Medulla oblongata (tissue), 1 donor: Measurements from ENCODE around the gene SNCAIP.

Experiments
- DNase-seq: peaks from one replicate; pipeline ENCODE4 v3.0.0-alpha.2; 2015; ENCODE audit errors: extremely low spot score

Gene SNCAIP

DNA sequence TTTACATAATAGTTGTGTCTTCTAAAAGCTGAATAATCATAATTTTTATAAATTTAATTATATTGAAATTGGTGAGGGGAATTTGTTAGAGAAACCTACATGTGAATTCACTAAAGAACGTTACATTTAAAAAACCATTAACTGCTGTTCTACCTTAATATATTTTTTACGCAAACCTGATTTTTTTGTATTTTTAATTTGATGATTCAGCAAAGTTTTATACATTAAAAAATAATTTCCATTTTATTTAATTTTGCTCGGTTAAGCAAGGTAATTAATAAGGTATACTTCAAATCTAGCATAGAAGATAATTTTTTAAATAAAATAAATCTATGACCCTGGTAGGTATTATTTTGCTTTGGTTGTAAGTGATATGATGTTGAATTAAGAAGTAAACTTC is 114.3 kb downstream of the SNCAIP start:
- DNase-seq, result no peak

DNA sequence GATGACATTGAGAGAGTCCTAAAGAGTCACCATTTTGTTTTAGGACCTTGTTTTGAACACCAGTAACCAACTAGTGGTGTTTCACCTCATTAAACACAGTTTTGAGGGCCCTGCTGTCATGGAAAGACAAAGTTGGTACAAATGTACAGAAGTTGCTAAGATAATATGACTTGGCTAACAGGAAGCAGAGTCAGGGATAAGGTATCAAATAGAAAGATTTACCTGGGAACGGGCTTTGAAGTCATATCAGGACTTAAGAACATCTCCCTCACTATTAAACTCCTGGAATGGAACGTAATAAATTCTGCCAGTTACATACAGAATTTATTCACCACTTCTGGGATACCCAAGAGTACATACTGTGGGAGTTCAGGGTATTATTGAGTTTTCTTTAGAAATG is 115.6 kb downstream of the SNCAIP start:
- DNase-seq, result no peak

DNA sequence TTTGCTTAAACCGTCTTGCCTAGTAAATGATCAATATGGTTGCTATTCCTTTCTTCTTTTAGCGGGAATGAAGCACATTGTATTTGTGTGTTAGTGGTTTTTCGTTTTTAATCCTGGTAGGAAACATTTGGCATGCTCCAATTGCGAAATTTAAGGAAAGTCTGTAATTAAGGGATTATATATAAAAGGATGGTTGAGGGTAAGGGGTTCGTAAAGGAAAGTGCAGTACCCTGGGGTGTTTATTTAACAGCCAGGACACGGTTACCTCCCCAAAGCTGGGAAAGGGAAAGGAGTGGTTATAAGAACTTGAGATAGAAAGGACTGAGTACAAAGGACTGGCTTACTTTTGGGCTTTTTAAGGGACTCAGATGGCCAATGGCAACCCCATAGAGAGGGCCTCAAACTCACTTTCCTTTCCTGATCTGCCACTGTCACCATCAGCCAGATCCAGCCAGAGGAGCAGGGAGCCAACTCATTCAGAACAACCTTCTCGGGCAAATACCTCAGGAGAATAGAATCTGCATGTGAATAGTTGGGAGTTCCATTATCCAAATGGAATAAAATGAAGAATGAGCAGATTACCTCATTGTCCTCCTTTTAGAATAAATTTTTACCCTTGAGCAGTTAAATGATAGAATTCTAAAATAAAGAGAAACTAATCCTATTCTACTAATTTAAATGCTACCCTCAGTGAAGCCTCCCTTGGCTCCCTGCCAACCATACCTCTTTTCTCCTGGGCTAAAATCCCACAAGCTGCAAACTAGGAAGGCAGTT is 117.7 kb downstream of the SNCAIP start:
- DNase-seq, result peak; percentile 18

DNA sequence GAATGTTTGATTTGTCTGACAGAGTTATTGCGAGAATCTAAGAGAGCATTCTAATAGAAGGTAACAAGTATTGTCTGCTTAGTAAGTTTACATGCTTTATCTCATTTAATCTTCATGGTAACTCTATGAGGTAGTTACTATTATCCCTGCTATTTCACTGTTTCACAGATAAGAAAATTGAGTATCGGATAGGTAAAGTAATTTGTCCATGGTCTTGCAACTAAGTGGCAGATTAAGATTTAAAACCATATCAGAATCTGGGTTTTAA is 118.2 kb downstream of the SNCAIP start:
- no peak for DNase-seq

DNA sequence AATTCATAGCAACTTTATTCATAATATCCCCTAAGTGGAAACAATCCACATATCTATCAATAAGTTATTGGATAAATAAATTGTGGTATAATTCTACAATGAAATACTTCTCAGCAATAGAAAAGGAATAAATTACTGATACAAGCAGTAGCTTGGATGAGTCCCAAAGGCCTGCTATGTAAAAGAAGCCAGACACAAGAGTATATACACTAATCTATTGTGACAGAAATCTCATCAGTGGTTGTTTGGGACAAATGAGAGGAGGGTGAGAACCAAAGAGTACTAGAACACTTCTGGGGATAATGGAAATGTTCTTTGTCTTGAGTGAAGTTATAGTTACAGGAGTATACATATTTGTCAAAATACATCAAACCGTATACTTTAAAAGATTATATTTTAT is 119.3 kb downstream of the SNCAIP start:
- no peak for DNase-seq

DNA sequence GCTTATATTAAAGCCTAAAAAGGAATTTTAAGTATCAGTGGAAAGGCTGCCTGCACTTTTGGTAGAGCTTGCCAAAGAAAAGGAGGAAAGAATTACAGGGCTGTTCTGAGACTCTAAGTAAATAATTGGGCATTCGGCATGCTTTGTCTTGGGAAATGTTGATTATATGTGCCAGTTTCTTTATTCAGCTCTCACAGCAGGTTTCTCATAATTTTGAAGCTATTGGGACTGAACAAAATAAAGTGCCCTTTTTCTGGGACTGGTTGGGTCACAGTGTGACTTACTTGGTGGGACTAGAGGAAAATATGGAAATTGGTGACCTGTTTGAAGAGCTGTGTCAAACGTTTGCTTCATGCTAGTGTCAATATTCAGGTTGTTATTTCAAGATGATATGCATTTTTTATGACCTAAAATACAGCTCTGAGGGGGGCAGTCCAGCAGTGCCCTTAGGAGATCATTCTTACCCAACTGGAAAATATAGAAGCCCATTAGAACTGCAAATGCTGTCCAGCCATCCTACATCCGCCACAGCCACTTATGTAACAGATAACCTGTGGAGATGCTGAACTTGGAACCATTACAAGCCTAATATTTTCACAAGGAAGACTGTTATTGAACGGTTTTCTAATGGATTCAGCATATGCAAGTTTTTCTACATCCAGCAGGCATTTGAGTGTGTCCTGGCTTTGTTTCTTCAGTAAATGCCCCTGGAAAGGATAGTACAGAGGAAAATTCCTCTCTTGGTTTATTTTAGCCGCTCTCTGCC is 122.4 kb downstream of the SNCAIP start:
- DNase-seq, result peak; percentile 21

DNA sequence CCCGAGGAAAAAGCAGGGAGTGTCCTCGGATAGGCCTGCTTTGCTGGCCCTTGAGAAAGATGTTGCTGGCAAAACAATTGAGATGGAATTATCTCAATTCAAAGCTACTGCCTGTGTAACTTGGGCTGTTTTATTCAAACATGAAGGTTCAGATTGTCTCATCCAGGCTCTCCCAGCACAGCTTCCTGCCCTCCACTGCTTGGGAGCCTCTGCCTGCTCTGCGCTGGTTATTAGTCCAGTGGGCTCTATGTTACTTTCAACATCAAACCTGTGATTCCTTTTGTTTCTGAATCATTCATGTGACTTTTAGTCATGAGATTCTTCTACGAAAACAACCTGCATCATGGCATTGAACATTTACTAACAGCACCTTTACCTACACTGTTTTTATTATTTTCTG is 123.2 kb downstream of the SNCAIP start:
- DNase-seq, result peak; percentile 12

DNA sequence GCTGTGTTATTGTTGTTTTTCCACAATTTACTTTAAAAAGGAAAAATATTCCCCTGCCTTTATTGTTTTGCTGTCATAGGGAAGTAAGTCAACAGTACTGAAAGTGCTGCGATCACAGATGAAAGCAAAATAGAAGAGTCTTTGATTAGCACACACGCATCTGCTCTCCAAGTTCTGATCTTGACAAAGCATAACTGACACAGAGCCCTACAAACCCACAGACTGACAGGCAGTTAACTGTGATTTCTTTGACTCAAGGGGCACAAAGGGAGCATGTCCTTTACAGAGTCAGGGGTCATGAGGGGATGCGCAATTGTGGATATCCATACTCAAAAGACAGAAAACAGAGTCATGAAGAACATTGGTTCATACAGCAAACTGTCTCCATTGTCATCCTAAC is 123.7 kb downstream of the SNCAIP start:
- peak; percentile 61 for DNase-seq

DNA sequence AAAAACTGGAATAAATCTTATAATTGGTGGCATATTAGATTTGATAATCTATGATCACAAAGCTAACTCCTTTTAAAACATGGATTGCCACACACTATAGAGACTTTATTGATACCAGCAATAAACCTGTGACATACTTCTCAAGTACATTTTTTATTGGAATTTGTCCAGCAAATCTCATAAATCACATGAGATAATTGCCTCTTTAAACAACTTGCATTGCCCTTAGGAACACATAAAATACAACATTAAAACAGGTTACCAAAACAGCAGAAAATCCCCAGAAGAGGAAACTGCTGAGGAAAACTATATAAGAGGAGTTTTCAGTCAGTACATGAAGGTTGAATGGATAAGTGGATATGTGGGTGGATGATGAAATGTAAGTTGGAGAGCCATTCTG is 124.6 kb downstream of the SNCAIP start:
- DNase-seq, result no peak

DNA sequence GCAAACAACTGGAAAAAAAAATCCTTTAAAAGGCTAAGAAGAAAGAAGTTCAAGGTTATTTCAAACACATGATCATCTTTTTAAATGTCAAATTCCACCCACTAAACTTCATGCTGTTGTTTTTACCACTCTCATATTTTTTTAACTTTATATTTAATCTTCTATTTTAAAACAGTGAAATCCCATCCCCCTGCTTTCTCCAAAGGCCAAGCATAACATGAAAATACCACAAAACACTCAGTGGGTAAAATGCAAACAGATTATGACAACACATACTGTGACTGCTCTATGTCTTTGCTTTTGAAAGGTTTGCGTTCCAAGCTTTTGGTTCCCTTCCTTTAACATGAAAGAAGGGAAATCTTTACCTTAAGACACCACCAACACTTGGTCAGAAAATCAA is 127.6 kb downstream of the SNCAIP start:
- no peak for DNase-seq

DNA sequence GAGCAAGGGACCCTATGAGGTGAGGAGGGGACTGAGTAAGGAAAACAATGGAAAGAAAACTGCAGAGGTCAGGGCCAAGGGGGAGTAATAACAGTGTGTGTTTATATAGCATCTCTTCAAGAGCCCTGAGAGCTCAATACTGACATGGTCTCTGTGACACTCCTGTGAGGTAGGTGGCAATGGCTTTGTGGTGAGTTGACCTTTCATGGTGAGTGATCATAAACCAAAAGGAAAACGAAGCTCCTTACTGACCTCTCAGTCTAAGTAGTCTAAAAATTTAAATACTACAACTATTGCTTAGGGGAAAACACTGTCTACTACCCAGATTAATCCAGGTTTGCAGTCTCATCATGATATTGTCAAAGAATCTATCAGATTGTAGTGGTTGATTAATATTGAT is 130.9 kb downstream of the SNCAIP start:
- DNase-seq, result no peak

DNA sequence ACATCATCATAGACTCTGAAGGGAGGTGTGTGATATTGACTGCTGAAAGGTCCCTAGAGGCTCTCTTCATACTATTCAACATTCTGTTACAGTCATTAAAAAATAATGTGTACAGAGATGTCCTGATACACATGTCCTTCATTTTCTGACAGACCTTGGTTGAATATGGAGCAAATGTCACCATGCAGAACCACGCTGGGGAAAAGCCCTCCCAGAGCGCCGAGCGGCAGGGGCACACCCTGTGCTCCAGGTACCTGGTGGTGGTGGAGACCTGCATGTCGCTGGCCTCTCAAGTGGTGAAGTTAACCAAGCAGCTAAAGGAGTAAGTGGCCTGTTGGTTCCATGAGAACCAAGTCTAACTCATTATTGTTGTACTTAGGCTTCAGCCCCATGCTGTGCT is 132.4 kb downstream of the SNCAIP start:
- DNase-seq, result no peak

DNA sequence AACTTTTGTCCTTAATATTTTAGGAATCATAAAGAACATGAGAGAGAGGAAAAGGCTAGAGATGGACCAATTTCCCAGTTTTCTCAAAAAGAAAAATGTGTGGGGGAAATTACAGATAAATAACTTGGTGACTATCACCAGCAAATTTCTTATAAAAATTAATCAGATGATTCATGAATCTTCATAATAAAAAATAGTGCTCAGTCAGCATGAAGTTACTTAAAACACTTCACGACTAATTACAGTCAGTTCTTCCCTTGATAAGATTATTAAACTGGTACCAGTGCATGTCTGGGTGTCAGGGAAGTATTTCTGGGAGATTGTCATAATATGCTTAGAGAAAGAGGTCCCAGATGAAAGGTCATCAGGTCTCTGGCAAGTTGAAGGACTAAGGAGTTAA is 133.0 kb downstream of the SNCAIP start:
- no peak for DNase-seq

DNA sequence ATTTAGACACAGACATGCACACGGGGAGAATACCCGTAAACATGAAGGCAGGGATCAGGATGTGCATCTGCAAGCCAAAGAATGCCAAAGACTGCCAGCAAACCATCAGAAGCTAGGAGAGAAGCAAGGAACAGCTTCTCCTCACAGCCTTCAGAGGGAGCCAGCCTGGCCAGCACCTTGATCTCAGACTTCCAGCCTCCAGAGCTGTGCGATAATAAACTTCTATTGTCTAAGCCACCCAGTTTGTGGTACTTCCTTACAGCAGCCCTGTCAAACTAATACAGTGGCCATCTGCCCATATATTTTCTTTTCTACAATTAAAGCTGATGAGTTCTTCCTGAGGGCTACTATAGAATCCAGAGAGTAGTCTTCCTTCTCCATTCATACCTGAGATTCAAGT is 135.0 kb downstream of the SNCAIP start:
- DNase-seq, result no peak

DNA sequence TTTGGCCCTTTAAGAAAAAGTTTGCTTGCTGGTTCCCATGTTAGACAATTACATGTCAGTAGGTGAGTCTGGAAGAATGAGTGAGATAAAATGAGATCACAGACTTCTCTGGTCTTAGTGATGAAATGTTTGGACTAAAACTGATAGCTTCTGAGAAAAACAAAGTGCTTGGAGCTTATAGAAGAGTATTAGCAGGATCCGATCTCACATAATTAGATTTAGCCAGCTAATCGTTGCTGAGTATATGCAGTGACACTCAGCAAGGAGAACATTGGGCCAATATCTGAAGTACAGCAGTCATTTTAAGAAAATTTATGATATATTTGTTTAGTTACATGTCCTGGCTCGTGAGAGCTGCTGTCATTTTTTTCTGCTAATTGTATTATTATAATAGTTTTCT is 135.8 kb downstream of the SNCAIP start:
- no peak for DNase-seq

DNA sequence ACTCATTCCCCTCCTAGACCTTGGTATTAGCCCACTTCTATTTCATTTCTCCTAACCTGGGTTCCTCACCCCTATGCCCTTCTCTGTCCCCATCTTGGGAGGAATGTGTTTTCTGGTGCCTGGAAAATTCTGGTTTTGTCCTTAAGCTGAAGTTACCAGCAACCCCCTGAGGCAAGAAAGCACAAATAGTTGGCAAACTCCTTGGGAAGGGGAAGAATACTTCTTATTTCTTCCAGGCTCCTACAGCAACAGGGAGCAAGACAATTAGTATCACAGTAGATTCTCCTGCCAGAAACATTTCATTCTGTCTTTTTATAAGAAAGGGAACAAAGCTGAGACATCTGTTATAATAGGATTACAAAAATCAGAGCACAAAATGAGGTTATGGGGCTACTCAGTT is 142.5 kb downstream of the SNCAIP start:
- DNase-seq, result peak; percentile 21

DNA sequence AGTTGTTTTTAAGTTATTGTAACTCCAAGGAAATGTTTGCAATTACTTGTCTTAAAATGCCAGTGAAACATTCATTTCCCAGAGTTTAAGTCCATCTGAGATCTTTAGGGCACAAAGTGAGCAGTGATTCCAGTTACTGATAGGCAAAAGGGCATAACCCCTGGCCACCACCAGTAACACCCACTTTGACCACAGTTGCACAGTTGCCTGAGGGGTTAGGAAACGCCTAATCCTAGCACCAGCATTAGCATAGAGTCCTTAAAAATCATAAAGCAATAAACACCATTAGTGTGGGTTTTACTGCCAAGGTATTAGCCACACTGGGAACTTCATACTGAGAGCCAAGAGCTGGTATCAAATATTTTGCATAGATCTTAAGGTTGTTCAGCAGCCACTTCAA is 143.9 kb downstream of the SNCAIP start:
- no peak for DNase-seq

DNA sequence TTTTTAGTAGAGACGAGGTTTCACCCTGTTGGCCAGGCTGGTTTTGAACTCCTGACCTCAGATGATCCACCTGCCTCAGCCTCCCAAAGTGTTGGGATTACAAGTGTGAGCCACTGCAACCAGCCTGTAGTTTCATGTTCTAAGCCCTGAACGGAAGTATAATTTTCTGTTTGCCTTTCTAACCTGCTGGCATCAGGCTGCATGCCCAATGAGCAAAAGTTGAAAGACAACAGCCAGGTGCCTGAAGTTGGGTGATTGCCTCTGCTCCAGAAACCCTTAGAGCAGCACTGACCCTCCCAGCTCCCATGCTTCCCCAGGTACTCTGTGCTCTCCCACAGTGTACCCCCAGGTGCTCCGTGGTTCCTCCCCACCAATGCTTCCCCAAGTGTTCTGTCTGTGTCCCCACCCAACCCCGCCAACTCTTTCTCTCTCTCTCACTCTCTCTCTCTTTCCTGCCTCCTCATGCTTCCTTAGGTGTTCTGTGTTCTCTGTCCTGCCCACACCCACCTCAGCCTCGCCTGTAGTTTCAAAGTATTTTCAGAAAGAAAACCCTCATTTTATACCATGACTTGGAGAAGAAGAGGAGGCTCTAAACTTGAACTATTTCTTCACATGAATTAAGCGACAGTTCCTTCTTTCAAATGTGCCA is 145.3 kb downstream of the SNCAIP start:
- no peak for DNase-seq

DNA sequence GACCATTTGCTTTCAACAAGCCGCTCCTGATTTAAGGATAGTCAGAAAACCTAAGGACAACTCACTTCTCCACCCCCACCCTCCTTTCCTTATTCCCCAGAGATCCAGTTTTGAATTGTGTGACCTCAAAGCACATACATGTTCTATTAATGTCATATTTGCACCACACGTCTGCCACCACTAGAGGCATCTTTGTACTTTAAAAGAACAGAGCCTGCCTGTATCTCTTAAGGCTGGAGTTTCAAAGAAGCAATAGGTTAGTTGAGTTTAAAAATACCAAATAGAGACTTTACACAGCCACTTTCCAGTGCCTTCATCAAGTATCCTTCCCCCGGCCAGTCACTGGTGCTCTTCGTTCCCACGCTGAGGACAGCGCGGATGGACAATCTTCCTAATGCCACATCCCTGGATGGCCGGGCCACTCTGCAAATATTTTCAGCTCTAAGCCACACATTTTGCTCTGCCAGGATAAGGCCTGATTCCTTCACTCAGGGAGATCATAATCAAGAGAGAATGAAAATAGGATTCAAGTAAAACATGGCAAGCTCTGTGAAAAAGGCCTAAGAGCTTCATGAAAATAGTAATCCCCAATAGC is 146.3 kb downstream of the SNCAIP start:
- no peak for DNase-seq

DNA sequence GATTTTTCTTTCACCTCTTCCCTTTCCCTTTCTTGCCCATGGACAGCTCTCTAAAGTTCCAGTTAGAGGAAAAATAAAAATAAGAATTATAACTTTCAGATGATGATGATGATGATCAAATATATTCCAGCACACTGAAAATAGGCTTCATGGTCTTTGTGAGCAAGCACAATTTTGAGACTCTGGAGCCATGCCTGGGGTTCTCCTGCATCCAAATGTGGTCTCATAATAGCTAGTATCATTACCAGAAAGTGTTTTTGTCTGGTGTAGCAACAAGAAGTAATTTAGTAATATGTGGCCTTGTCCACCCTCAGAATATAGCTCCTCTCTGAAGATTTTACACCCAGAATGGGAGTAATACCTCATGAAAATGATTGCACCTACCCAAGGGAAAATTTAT is 150.4 kb downstream of the SNCAIP start:
- no peak for DNase-seq

DNA sequence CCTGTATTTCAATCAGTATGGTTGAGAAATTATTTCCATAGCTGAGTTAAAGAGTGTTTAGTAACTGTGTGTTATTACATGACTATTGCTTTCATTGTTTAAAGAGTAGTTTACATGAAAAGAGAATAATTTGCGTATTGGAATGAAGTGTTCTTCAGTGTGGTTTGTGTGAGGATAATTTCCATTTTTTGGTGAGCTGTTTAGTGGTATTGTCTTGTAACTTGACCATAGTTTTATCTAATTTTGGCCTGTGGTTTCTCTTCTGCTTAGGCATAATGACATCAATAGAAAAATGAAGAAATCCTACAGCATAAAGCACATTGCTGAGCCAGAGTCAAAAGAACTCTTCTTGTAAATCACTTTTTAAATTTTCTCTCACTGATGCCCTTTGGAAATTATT is 151.2 kb downstream of the SNCAIP start:
- no peak for DNase-seq

DNA sequence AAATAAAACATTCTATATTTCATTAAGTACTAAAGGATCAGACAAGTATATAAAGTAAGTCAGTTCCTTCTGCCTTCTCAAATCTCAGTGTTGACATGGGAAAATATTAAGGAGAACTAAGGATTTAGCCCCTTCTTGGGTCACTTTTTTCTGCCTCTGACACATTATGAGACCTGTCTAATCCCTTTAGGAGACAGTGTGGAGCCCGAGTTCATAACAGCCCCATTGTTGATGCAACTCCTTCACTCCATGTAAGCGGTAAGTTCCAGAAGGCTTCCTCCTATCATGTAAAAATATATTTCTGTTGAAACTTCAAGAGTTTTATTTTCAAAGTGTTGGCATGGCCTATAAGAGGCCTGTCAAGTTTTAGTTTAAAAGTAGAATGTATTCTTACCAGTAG is 152.2 kb downstream of the SNCAIP start:
- no peak for DNase-seq

DNA sequence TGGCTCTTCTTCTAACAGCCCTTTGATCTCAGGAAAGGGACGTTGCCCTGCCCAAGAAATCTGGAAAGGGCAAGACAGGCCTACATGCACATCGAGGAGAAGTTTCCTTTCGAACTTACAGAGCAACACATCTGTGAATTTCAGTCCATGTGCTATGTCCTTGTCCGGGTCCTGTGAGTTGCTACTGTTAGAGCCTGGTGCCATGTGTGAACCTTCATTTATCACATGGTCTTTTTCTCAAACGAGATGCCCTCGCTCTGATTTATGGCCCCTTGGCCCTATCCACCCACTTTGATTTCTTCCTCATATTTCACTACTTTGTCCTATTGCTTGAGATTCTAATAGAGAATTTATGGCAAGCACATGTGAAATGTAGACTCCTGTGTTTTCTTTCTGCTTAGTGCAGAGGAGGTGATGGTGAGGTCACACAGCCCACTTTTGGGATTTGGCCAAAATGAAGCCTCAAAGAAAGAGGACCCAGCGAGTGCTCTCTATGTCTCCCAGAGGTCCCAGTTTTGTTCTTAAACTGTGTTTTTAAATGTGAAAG is 153.1 kb downstream of the SNCAIP start:
- DNase-seq, result no peak
